Measurements from ENCODE around the gene SDK2. TPM values are rescaled to one million over a fixed set of nuclear protein-coding genes. Genes with fewer than 3 reads are reported as not detected.

Gene SDK2
- total RNA-seq, 4 donors from 2014 or later, result 0.18 to 3.3 (median 1.2) TPM

GRCh38 chr17:73522107-73522506 is 122.1 kb downstream of the SDK2 start:
- H3K36me3 ChIP-seq, result no peaks in the 10 kb centered on the region
- no peak for DNase-seq

GRCh38 chr17:73521376-73521775 is 122.9 kb downstream of the SDK2 start:
- Histone ChIP-seq H3K27ac (no peak overlapping the region), H3K4me3 (no peak overlapping the region), H3K27me3 (no peaks in the 10 kb centered on the region), H3K4me1 (no peaks in the 10 kb centered on the region), H3K36me3 (no peaks in the 10 kb centered on the region), H3K9me3 (no peaks in the 10 kb centered on the region)
- DNase-seq, result no peak
- TF ChIP-seq POLR2A (IDR thresholded peaks at IDR 0.05), result no peak
- TF ChIP-seq CTCF (IDR thresholded peaks at IDR 0.05), result no peak

More at GRCh38 chr17:73522107-73522506, 122.1 kb downstream of the SDK2 start:
- Histone ChIP-seq H3K4me3 (no peak overlapping the region), H3K27ac (no peak overlapping the region), H3K9me3 (no peaks in the 10 kb centered on the region), H3K4me1 (no peaks in the 10 kb centered on the region), H3K27me3 (no peaks in the 10 kb centered on the region)
- TF ChIP-seq POLR2A (IDR thresholded peaks at IDR 0.05) (no peak), CTCF (IDR thresholded peaks at IDR 0.05) (no peak)

GRCh38 chr17:73520369-73520761 is 123.9 kb downstream of the SDK2 start:
- H3K4me1 ChIP-seq, result no peaks in the 10 kb centered on the region
- no peak overlapping the region for H3K27ac ChIP-seq
- DNase-seq, result no peak
- TF ChIP-seq POLR2A (IDR thresholded peaks at IDR 0.05) (no peak), CTCF (IDR thresholded peaks at IDR 0.05) (no peak)
- H3K27me3 ChIP-seq, result no peaks in the 10 kb centered on the region
- H3K9me3 ChIP-seq, result no peaks in the 10 kb centered on the region
- H3K4me3 ChIP-seq, result no peak overlapping the region
- H3K36me3 ChIP-seq, result no peaks in the 10 kb centered on the region

- no peaks in the 10 kb centered on the region for H3K36me3 ChIP-seq
Observed at GRCh38 chr17:73519714-73520368, 124.4 kb downstream of the SDK2 start.

GRCh38 chr17:73519011-73519410 is 125.2 kb downstream of the SDK2 start:
- Histone ChIP-seq H3K36me3 (no peaks in the 10 kb centered on the region), H3K9me3 (no peaks in the 10 kb centered on the region)

More at GRCh38 chr17:73519714-73520368, 124.4 kb downstream of the SDK2 start:
- no peaks in the 10 kb centered on the region for H3K9me3 ChIP-seq
- H3K27ac ChIP-seq, result no peak overlapping the region
- DNase-seq, result no peak
- H3K27me3 ChIP-seq, result no peaks in the 10 kb centered on the region
- no peak for TF ChIP-seq CTCF (IDR thresholded peaks at IDR 0.05)
- TF ChIP-seq POLR2A (IDR thresholded peaks at IDR 0.05), result no peak
- no peak overlapping the region for H3K4me3 ChIP-seq
- H3K4me1 ChIP-seq, result no peaks in the 10 kb centered on the region

More at GRCh38 chr17:73519011-73519410, 125.2 kb downstream of the SDK2 start:
- Histone ChIP-seq H3K4me1 (no peaks in the 10 kb centered on the region), H3K27ac (no peak overlapping the region), H3K27me3 (no peaks in the 10 kb centered on the region), H3K4me3 (no peak overlapping the region)
- TF ChIP-seq POLR2A (IDR thresholded peaks at IDR 0.05), result no peak
- no peak for TF ChIP-seq CTCF (IDR thresholded peaks at IDR 0.05)
- no peak for DNase-seq

All from Peyer's patch (tissue), 4 donors.